Activated CD8-positive, alpha-beta memory T cell treated with anti-CD3 and anti-CD28 coated beads, Interleukin-2, amount 50 U/mL, for 1 hour (primary cell): ENCODE results near the gene SSBP3.

Experiments
- DNase-seq: peaks from one replicate; pipeline ENCODE4 v3.0.0-alpha.2; 2020; ENCODE audit errors: extremely low read depth

Gene SSBP3

GRCh38 chr1:54329312-54330003 is 76.7 kb downstream of the SSBP3 start:
- no peak for DNase-seq

- no peak for DNase-seq
Measured at GRCh38 chr1:54328066-54328636, 78.0 kb downstream of the SSBP3 start.

- no peak for DNase-seq
Measured at GRCh38 chr1:54327386-54328065, 78.7 kb downstream of the SSBP3 start.

DNA sequence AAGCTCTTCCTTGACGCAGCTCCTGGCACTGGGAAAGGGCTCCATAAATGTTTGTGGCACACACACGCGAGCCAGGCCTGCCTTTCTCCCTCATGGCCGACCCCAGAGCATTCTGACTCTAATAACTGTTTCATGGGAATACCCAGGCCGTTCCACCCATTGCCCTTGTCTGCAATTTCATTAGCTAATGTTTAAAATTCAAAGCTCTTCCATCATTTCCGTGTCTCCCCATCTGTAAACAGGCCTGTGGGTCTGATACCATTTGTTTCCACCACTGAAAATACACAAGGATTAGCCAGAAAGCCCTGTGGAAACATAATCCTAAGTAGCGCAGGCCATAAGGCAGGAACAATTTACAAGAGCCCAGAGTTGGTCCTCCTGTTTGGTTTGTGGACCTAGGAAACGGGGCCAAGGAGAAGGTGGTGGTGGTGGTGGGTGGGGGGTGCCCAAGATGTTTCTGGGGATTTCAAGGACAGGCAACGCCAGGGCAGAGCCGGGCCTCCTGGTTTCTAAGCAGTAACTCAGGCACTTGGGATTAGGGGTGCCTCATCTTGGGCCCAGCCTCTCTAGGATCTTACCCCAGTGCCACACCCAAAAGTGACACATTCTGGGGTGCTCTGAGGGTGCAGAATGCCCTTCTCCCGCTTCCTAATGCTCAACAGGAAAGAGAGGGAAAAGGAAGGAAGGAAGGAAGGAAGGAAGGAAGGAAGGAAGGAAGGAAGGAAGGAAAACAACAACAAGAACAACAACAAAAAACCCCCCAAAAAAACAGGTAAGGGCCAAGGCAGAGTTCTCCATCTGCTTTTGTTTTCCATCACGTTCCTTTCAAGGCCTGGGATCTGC is 79.4 kb downstream of the SSBP3 start:
- DNase-seq: no peak

DNA sequence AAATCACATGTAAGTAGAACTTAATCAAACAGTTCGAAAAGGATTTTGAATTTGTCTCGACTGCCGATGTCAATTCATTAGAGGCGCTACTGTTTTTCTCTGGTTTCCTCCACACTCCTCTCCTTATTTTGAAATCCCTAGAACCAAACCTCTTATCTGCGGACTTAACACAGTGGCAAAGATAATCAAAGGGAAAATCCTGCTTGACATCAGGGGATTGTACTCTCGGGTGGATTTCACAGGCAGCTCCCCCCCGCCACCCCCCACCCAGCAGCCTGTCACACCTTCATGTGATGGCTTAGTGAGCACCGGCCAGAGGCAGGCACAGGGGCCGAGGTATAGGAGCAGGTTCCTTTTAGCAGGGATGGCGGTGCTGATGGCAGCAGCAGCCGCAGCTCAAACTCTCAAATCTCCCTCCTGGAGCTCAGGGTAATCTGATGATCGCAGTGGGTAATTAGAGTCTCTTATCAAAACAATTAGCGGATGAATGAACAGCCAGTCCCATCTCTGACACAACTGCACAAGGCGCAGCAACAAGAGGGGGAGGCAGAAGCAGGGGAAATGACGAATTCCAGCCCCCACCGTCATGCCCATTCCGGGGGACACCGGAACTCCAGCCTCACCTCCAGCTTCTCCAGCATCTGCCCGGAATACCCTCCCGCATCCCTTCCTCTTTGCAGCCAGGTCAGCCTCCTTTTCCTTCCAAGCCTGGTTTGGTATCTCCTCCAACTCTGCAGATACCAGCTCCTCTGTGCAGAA is 80.3 kb downstream of the SSBP3 start:
- no peak for DNase-seq

DNA sequence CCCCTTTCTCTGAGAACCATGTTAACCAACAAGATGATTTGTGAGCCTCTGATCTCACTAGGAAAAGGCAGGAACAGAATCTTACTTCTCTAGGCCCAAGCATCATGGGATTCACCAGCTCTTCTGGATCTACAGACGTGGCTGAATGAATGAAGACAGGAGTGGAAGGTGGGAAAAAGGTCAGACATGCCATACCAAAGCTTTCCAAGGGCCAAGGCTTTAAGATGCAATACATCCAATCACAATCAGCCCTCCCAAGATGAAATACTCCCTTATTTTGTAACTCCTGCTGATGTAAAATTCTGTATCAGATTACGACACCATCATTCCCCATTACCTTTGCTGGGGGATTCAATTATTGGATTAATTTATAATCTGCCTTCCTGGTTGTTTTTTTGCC is 80.9 kb downstream of the SSBP3 start:
- no peak for DNase-seq

GRCh38 chr1:54324251-54325140 is 81.7 kb downstream of the SSBP3 start:
- no peak for DNase-seq

GRCh38 chr1:54323921-54324250 is 82.3 kb downstream of the SSBP3 start:
- DNase-seq: no peak

GRCh38 chr1:54323324-54323739 is 82.9 kb downstream of the SSBP3 start:
- DNase-seq: no peak

DNA sequence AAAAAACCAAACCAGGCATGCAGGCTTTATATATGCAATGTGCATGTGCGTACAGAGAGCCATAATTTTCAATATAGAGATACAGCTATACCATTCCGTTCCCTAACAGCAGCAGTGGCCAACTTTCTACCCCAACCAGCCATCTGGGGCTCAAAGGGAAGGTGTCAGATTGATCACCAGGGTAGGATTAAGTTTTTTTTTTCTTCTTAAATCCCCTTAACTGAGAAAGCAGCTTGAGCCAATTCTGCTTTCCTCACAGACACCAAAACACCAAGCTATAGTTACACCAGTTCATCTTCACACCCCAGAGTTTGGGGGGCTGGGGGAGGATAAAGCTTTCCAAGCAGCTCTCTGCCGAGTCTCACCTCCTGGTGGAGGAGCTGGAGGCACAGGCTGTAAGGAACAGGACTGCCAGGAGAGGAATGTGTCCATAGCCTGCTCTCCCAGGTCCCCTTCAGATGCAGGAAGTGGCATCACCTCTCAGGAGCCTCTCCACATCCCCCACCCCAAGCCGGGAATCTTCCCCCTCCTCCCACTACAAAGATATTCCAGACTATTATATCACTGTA is 87.9 kb downstream of the SSBP3 start:
- DNase-seq: no peak

DNA sequence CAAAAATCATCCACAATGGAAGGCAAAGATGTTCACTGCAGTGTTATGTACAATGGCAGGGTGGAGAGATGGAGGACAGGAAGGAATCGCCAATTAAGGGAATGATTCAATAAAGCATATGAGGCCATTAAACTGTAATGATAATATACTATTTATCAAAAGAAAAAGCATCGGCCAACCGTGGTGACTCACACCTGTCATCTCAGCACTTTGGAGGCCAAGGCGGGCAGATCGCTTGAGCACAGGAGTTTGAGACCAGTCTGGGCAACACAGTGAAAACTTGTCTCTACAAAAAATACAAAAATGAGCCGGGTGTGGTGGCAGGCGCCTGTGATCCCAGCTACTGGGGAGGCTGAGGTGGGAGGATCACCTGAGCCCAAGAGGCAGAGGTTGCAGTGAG is 89.1 kb downstream of the SSBP3 start:
- no peak for DNase-seq

DNA sequence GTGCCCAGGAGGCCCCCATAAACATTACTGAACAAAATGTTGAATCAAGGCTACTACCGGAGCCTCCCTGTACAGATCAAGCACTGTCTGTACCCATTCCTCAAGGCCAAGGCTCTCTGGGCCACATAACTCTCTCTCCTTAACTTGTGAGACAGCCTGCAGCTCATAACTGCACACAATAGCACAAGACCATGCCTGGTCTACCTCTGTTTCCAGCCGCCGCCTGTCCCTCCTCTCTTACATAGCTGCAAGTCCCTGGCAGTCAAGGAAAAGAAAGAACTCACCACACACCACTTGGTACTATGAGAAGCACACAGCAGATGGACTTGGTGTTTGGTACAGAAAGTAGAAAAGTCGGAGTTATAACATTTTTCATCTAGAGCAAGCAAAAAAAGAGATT is 91.1 kb downstream of the SSBP3 start:
- DNase-seq: no peak

DNA sequence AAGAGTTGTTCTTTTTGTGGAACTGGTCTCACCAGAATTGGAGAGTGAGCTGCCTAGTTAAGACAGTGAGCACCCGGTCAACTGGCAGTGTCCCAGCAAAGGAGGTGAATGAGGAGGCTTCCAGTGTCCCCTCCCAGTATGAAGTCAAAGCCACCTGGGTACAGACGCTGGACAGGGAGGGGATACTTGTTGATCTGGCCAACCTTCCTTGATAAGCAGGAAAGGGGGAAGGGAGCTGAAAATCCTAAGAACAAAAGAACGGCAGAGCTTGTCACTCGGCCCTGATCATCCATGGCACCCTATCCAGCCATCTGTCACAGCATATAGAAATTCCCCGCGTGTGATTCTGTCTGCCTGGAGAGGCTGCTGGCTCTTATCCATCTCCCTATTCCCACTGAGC is 91.5 kb downstream of the SSBP3 start:
- no peak for DNase-seq

- DNase-seq: no peak
Measured at GRCh38 chr1:54312796-54313316, 93.3 kb downstream of the SSBP3 start.

- DNase-seq: no peak
Measured at GRCh38 chr1:54311506-54311905, 94.7 kb downstream of the SSBP3 start.

GRCh38 chr1:54310439-54311328 is 95.5 kb downstream of the SSBP3 start:
- no peak for DNase-seq

DNA sequence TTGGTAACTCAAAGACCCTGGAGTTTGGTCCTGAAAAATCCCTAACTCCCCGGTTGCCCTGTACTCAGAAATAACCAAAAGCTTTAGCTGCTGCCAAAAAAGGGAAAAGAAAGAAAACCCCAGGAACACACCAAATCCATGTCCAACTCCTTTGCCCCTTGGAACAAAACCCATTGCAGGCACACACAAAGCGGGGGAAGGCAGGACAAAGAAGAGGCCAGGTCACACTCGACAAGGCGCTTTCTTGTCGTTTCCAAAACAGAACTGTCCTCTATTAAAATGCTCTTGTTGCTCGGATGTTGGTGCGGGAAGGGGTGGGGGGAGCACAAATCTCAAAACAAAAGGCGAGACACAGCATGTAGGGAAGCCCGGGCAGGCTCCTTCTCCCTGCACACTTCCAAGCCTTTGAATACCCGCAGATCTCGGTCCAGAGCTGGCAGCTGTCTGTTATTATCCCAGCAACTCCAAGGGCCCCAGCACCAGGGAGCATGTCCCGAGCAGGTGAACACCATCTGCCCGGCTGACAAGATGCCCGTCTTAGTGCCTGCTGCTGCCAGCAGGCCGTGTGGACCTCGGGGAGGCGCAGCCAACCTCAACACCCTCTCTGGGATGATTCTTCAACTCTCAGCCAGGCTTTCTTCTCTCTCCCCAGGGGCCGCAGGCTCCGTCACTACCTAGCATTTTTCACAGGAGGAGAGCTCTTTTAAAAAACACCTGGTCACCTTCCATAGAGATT is 96.4 kb downstream of the SSBP3 start:
- DNase-seq: no peak

- DNase-seq: no peak
Measured at GRCh38 chr1:54307305-54307704, 98.9 kb downstream of the SSBP3 start.
